GM13976 (cell line): ENCODE measurements around the gene HMBS.

Experiments used
- DNase-seq: peaks from one replicate; pipeline ENCODE4 v3.0.0; 2012; ENCODE audit warnings: low spot score
- CTCF ChIP-seq: IDR thresholded peaks from 2 replicates; pipeline ENCODE4 v1.5.1; 2012; ENCODE audit warnings: borderline replicate concordance, mild to moderate bottlenecking; ENCODE audit not compliant: insufficient read depth; ENCODE audit errors: extremely low read depth, missing control alignments, control extremely low read depth
- in situ Hi-C: fragments of 300-500 bp; cut with MboI; formaldehyde crosslinking; loops from one replicate; pipeline ENCODE4 v1.12.0; 2022; ENCODE audit warnings: low sequenced_read_pairs, mixed read lengths, inconsistent platforms; ENCODE audit not compliant: unreplicated experiment

Gene HMBS

GRCh38 chr11:119047205-119047604 lies 37.5 kb upstream of the HMBS start:
- in situ Hi-C loops, result no loop called here
- DNase-seq, result no peak
- no peak for TF ChIP-seq CTCF

GRCh38 chr11:119048644-119049043 lies 36.0 kb upstream of the HMBS start:
- no peak for TF ChIP-seq CTCF
- DNase-seq, result no peak
- in situ Hi-C loops, result no loop called here

- TF ChIP-seq CTCF, result no peak
Measured at GRCh38 chr11:119049081-119049480, 35.6 kb upstream of the HMBS start.

GRCh38 chr11:119051440-119052162 lies 33.1 kb upstream of the HMBS start:
- in situ Hi-C loops, result no loop called here
- no peak for TF ChIP-seq CTCF
- peak; percentile 84 for DNase-seq

More at GRCh38 chr11:119049081-119049480, 35.6 kb upstream of the HMBS start:
- DNase-seq, result no peak
- in situ Hi-C loops, result no loop called here

- no peak for DNase-seq
- no peak for TF ChIP-seq CTCF
- in situ Hi-C loops, result no loop called here
Measured at GRCh38 chr11:119052163-119052814, 32.4 kb upstream of the HMBS start.

- in situ Hi-C loops, result no loop called here
- DNase-seq, result no peak
- no peak for TF ChIP-seq CTCF
Measured at GRCh38 chr11:119054418-119054817, 30.3 kb upstream of the HMBS start.
